GM20431 (cell line): ENCODE data around the gene SENP1.
"Not testable (repeated sequence)": the region's sequence is repeated elsewhere in the genome, so short reads cannot be mapped to it uniquely, and the experiment has no call there.

ENCODE experiments used
- in situ Hi-C: fragments of 300-500 bp; cut with MseI, MboI; formaldehyde crosslinking; loops from one replicate; pipeline ENCODE4 v1.15.0; 2020; ENCODE audit warnings: low sequenced_read_pairs; ENCODE audit not compliant: unreplicated experiment

The SENP1 gene

GRCh38 chr12:48118284-48118871, 12.5 kb upstream of the SENP1 start:
- in situ Hi-C loops, result no loop called here

DNA sequence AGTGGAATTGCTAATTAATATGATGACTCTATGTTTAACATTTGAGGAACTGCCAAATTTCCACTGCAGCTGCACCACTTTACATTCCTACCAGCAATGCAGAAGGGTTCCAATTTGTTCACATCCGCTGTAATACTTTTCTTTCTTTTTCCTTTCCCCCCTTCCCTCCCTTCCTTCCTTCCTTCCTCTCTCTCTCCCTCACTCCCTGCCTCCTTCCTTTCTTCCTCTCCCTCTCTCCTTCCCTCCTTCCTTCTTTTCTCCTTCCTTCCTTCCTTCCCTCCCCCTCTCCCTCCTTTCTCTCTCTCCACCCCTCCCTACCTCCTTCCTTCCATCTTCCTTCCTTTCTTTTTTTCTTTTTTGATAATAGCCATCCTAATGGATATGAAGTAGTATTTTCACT, 10.1 kb upstream of the SENP1 start:
- in situ Hi-C loops, result no loop called here

DNA sequence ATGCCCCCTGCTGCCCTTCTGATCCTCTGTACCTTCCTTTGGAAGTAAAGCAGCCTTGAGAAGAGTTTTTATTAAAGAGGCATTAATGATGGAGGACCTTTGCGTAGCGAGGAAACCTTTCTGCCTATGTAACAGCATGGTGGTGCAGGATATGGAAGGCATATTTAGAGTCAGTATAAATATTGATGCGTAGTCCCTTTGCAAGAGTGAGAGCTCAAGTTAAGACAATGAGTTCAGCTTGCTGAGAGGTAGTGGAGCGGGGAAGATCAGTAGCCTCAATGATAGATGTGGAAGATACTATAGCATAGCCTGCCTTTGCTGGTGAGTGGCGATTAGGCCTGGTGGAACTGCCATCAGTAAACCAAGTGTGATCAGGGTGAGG, 5.4 kb upstream of the SENP1 start:
- in situ Hi-C loops, result not testable (repeated sequence)

GRCh38 chr12:48110691-48111311, 4.9 kb upstream of the SENP1 start:
- in situ Hi-C loops, result no loop called here

DNA sequence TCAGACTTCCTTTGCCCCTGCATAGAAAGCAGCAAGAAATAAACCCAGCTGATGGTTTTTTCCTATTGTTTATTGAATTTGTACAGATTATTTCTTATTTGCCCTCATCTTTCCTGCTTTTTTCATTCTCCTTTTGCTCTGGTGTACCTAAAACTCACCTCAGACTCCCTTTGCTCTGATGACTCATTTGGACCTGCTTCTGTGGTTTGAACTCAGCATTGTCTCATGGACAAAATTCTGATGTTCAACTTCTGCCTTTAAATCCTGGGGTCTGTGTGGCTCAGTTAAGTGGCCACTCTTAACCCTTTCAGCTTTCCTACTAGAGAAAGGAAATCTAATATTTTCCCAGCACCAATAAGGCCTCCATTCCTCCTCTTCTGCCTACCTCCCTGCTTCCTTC, 3.5 kb upstream of the SENP1 start:
- in situ Hi-C loops, result no loop called here

DNA sequence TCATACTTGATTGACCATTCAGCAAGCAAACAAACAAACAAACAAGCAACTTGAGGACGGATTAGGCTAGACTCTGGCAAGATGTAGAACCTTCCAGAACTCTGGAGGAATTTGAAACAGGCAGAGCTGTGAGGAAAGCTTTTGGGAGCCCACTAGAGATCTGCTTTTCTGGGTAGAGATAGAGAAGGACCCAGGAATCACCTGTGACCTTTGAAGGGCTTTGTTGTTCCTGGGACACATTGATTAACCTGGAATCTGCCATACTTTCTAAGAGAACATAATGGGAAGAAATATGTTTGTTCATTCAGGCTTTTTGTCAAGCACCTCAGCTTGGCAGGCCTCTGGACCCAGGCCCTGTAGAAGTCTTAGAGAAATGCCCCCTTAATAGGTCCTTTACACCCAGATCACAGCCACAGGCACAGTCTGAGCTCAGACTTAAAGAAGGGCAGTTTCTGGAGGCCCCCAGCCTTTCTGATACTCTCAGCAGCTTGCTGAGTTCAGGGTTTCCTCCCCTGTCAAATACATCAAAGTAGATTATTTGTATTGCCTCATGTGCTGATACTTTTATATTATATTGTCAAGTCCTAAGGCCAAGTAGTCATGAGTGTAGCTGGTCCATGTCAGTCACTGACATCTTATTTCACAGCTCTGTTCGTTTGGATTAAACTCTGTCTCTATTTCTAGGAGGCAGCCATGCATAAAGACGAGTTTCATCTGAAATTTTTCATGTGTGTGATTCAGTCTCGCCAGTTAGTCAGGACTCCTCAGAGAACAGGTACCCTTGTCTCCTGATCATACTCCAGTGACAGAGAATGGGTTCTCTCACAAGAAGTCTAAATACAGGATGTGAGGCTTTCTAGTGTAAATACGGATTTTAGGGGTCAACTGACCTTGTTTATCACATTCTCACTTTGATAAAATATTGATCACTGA, 1.1 kb upstream of the SENP1 start:
- in situ Hi-C loops, result no loop called here

- in situ Hi-C loops, result no loop called here
These were observed 485 bp downstream of the SENP1 start for GRCh38 chr12:48105321-48105866.

- in situ Hi-C loops, result no loop called here
These were observed 1.3 kb downstream of the SENP1 start for GRCh38 chr12:48104531-48104930.

DNA sequence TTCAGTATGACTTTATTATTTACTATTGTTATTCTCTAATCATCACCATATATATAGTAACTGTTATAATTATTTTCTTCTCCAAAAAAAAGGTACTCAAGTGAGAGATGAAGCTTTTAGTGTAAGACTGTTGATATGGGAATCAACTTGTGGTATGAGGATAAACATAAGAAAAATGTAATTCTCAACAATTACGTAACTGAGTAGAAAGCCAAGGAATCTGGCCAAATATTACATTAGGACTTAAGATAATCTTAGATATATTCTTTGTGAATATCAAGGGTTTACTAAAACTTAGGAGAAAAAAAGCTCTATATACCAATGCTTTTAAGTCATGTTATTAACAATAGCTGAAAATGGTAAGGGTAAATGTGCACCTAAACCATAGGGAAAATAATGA, 13.3 kb downstream of the SENP1 start:
- in situ Hi-C loops, result no loop called here

DNA sequence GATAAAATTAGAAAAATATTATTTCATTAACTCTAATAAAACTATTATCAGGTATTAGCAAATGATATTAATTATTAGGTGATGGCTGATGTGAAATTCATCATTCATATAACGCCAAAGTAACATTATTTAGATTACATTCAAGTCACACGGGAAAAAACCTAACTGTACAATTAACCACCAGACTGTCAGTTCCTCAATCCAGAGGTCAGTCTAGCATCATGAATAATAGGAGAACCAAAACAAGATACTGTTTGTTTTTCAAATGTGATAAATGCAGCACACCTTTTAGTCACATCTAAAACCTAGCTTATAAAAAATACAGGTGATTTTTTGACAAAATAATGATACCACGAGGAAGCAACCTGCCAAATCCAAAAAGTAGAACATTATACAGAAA, 19.6 kb downstream of the SENP1 start:
- in situ Hi-C loops, result no loop called here

GRCh38 chr12:48084841-48085460, 20.9 kb downstream of the SENP1 start:
- in situ Hi-C loops, result no loop called here

DNA sequence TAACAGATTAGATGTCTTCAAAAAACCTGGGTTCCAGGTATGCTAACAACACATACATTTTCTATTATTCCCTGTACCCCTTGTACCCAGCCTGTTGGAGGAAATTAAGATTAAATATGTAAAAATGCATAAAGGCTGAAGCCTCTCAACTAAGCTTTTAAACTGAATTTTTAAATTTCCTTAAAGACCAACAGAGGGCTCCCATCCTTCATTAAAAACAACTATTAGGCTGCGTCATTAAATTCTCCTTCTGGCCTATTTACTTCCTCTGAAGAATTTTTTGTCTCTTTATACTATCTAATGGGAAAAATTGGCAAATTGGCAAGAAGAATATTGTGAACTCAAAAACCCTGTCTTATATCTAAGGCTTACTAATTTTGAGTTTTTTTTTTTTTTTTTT, 21.8 kb downstream of the SENP1 start:
- in situ Hi-C loops, result no loop called here

- in situ Hi-C loops, result no loop called here
These were observed 25.1 kb downstream of the SENP1 start for GRCh38 chr12:48080821-48081220.

DNA sequence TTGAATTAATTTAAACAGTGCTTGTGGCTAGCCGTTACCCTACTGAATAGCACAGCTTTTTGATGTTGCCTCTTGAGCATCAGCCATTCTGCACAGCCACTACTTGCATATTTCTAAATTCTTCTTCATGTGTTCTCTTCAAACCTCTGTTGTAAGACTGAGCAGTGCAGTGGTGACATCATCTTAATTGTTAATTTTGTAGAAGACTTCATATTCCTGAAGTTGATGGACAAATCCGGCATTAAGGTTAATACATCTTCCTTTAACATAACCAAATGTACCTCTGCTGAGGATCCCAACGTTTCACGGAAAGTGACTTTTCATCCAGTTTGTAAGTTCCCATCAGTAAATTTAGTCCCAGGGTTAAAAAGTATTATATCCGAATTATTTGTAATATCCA, 25.6 kb downstream of the SENP1 start:
- in situ Hi-C loops, result no loop called here

DNA sequence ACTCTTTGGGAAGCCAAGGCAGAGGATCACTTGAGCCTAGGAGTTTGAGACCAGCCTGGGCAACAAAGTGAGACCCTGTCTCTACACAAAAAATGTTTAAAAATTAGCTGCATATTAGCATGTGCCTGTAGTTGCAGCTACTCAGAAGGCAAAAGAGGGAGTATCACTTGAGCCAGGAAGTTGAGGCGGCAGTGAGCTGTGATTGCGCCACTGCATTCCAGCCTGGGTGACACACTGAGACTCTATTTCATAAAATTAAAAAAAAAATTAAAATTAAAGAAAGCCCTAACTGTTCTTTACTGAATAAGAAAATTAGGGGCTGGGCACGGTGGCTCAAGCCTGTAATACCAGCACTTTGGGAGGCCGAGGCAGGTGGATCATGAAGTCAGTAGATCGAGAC, 27.0 kb downstream of the SENP1 start:
- in situ Hi-C loops, result no loop called here

DNA sequence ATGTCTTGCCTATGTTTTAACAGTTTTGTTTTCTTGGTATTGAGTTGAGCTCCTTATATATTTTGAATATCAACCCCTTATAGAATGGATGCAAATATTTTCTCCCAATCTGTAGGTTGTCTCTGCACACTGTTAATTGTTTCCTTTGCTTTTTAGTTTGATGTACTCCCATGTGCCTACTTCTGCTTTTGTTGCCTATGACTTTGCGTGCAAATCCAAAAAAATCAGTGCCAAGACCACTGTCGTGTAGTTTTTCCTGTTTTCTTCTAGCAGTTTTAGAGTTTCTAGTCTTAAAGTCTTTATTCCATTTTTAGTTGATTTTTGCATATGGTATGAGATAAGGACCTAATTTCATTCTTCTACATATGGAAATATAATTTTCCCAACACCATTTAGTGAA, 28.8 kb downstream of the SENP1 start:
- in situ Hi-C loops, result no loop called here

DNA sequence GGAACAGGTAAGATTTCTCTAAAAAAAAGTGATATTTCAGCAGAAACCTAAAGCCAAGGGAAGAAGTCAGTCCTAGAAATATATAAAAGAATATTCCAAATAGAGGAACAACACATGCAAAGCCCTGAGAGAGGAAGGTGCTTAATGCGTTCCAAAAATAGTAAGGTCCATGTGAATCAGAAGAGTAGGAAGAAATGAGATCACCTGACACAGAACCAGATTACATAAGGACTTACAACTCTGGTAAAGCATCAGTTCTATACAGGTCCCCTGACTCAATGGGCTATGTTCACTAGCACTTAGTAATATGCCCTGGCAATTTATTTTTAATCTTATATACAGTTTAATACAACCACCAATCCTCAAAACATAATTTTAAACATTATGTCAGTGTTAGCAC, 30.0 kb downstream of the SENP1 start:
- in situ Hi-C loops, result no loop called here

DNA sequence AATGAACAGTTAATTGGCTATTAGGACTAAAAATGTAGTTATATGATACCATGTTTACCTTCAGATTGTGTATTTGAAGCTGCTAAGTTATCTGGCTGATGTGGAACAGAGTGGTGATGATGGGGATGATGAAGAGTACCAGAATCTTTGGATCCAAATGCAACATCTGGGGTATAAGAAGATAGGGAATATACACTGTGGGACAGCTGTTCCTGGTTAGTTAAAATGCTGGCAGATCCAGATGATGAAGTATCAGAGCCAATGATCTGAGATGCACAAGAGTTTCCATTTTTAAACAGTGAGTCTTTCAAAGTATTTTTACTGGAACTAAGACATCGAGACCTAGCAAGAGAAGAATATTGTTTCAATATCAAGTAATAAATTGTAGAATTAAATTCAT, 31.6 kb downstream of the SENP1 start:
- in situ Hi-C loops, result no loop called here

DNA sequence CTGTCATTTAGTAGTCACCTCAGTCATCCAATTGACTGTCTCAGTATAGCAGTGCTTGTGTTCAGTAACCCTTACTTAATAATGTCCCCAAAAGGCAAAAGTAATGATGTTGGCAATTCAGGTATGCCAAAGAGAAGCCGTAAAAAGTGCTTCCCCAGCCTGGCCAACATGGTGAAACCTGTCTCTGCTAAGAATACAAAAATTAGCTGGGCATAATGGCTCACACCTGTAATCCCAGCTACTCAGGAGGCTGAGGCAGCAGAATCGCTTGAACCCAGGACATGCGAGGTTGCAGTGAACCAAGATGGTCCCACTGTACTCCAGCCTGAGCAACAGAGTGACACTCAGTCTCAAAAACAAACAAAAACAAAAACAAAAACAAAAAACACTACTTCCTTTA, 33.6 kb downstream of the SENP1 start:
- in situ Hi-C loops, result no loop called here

DNA sequence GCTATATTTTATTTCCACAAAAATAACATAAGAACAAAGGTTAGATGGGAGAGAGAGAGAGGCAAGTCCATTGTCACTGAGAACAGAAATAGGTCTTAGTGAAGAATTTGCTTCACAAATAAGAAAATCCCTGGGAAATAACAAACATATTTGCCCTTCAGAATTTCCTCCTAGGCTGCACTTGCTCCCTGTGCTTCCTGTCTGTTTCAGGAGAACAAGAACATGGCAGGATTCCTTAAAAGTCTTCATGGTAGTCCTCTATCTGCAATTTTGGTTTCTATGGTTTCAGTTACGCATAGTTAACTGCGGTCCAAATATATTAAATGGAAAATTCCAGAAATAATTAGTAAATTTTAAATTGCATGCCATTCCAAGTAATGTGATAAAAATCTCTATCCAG, 34.1 kb downstream of the SENP1 start:
- in situ Hi-C loops, result no loop called here

DNA sequence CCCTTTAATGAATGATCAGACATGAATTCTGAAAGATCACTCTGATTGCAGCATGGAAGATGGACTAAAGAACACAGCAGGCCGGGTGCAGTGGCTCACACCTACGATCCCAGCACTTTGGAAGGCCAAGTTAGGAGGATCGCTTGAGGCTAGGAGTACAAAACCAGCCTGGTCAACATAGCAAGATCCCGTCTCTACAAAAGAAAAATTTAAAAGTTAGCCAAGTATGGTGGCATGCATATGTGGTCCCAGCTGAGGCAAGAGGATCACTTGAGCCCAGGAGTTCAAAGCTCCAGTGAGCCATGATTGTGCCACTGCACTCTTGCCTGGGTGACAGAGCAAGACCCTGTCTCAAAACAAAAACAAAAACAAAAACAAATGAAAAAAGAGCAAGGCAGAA, 35.1 kb downstream of the SENP1 start:
- in situ Hi-C loops, result no loop called here
